Tibial nerve (tissue), 4 donors: ENCODE measurements around the gene HSPB3. TPM values are rescaled to one million over a fixed set of nuclear protein-coding genes. Genes with fewer than 3 reads are reported as not detected.
"Not testable (repeated sequence)": the region's sequence is repeated elsewhere in the genome, so short reads cannot be mapped to it uniquely, and the experiment has no call there.

ENCODE experiments used
- DNase-seq, 2 donors: peaks; one replicate each; pipeline ENCODE4 v3.0.0-alpha.2; 2019; ENCODE audit warnings: low spot score in 2 of 2
- H3K27ac ChIP-seq, 4 donors: fragments of 200-600 bp; sonication (generic) in 3 of 4; one replicate each; pipeline ENCODE4 v1.5.1; 2017 to 2019; ENCODE audit warnings: mild to moderate bottlenecking in 1 of 4
- H3K27me3 ChIP-seq, 2 donors: fragments of 200-600 bp; sonication (generic) in 1 of 2; one replicate each; pipeline versions ENCODE4 v1.5.1 to v1.6.0; 2017 to 2019
- H3K36me3 ChIP-seq, 3 donors: fragments of 200-600 bp; sonication (generic); one replicate each; pipeline ENCODE4 v1.5.1; 2018 to 2019
- H3K4me1 ChIP-seq, 4 donors: fragments of 200-600 bp; sonication (generic) in 3 of 4; one replicate each; pipeline ENCODE4 v1.5.1; 2017 to 2019
- H3K4me3 ChIP-seq, 4 donors: fragments of 200-600 bp; sonication (generic) in 3 of 4; one replicate each; pipeline ENCODE4 v1.5.1; 2017 to 2019; ENCODE audit warnings: mild to moderate bottlenecking in 1 of 4, moderate library complexity in 1 of 4
- H3K9me3 ChIP-seq, 4 donors: fragments of 200-600 bp; sonication (generic) in 3 of 4; one replicate each; pipeline ENCODE4 v1.5.1; 2017 to 2019
- EP300 ChIP-seq, 2 donors: sonication (generic); formaldehyde crosslinking; IDR thresholded peaks; one replicate each; pipeline ENCODE4 v1.6.1; 2017; ENCODE audit warnings: antibody characterized with exemption in 2 of 2, mild to moderate bottlenecking in 1 of 2
- POLR2A ChIP-seq, 2 donors: fragments of 450-650 bp; IDR thresholded peaks; one replicate each; pipeline ENCODE4 v1.6.1; 2017; ENCODE audit warnings: antibody characterized with exemption in 2 of 2, mild to moderate bottlenecking in 2 of 2, moderate library complexity in 2 of 2
- WGBS, 2 donors: methylation state at CpG; one replicate each; pipeline ENCODE4 v1.1.5; 2018; 5-methylcytosine and 5-hydroxymethylcytosine counted together
- total RNA-seq, 4 donors: library from RNA; depleted of rRNA; stranded (reverse); fragments of >200 nt; gene quantifications; one replicate each; pipeline ENCODE4 v1.1.0, GENCODE V29; 2016
- TF ChIP-seq, protein P1 (sequence below), 5 experiments: fragments of 200-600 bp in 3 of 5; fragments of 450-650 bp in 2 of 5; sonication (generic) in 3 of 5; IDR thresholded peaks; one replicate each; pipeline ENCODE4 v1.5.1; 2016 to 2019; ENCODE audit warnings: antibody characterized with exemption in 5 of 5, mild to moderate bottlenecking in 3 of 5, moderate library complexity in 2 of 5

HSPB3 gene
- total RNA-seq, 4 donors from 2014 or later, result 0.66 to 1.7 TPM; not detected in 2

DNA sequence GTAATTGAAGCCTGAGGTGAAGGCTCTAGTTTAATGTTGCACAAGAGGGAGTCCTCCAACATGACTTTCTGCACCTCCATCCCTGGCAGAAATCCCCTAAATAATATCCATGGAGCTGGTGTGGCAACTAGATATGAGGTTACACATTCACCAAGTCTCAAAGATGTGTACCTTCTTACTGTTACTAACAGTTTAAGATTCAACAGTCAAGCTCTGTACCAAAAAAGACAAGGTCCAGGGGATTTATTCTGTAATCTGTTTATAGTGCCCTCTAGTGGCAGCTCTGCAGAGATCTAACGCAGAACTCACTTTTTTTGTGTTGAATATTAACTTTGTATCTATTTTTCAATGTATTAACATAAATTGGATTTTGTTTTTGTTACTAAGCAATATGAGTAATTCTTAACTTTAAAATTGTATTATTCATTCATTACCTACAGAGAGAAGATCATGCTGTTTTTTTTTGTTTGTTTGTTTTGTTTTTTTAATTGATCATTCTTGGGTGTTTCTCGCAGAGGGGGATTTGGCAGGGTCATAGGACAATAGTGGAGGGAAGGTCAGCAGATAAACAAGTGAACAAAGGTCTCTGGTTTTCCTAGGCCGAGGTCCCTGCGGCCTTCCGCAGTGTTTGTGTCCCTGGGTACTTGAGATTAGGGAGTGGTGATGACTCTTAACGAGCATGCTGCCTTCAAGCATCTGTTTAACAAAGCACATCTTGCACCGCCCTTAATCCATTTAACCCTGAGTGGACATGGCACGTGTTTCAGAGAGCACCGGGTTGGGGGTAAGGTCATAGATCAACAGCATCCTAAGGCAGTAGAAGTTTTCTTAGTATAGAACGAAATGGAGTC lies 35.7 kb upstream of the HSPB3 start:
- H3K4me1 ChIP-seq, H3K9me3 ChIP-seq, H3K36me3 ChIP-seq, H3K27me3 ChIP-seq, H3K4me3 ChIP-seq, H3K27ac ChIP-seq: not testable (repeated sequence)
- WGBS, 2 donors, result 45% methylated on average over 10 of the region's 10 CpGs
- peak in 1 of 2 donors; percentile 55 for DNase-seq
- TF ChIP-seq, protein P1, sequence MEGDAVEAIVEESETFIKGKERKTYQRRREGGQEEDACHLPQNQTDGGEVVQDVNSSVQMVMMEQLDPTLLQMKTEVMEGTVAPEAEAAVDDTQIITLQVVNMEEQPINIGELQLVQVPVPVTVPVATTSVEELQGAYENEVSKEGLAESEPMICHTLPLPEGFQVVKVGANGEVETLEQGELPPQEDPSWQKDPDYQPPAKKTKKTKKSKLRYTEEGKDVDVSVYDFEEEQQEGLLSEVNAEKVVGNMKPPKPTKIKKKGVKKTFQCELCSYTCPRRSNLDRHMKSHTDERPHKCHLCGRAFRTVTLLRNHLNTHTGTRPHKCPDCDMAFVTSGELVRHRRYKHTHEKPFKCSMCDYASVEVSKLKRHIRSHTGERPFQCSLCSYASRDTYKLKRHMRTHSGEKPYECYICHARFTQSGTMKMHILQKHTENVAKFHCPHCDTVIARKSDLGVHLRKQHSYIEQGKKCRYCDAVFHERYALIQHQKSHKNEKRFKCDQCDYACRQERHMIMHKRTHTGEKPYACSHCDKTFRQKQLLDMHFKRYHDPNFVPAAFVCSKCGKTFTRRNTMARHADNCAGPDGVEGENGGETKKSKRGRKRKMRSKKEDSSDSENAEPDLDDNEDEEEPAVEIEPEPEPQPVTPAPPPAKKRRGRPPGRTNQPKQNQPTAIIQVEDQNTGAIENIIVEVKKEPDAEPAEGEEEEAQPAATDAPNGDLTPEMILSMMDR (IDR thresholded peaks at IDR 0.05), result peak; percentile 66 to 80 (median 71)

DNA sequence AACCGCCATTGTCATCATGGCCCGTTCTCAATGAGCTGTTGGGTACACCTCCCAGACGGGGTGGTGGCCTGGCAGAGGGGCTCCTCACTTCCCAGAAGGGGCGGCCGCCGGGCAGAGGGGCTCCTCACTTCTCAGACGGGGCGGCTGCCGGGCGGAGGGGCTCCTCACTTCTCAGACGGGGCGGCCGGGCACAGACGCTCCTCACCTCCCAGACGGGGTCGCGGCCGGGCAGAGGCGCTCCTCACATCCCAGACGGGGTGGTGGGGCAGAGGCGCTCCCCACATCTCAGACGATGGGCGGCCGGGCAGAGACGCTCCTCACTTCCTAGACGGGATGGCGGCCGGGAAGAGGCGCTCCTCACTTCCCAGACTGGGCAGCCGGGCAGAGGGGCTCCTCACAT lies 35.0 kb upstream of the HSPB3 start:
- WGBS, 2 donors, result 90 to 92% methylated on average over 8 to 14 of the region's 30 CpGs
- DNase-seq, H3K27me3 ChIP-seq, H3K36me3 ChIP-seq, H3K27ac ChIP-seq, H3K4me3 ChIP-seq, H3K9me3 ChIP-seq, H3K4me1 ChIP-seq: not testable (repeated sequence)

DNA sequence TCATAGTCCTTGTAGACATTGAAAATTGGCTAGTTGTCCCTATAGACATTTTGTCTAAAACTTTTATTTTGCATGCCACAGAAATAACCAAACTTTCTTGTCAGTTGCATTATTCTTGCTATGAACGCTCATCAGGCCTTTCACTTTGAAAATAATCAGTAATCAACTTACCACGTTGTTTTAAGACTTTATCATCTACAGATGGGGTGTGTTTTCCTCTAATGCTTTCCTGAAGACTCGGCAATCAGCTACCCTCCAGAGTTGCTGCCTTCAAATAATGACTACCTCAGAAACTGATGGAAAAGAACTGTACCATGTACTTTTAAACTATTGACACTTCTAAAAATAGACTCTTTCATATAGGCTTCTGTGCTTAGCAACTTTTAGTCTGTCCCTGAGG lies 33.5 kb upstream of the HSPB3 start:
- Histone ChIP-seq H3K27ac (no peak overlapping the region), H3K4me3 (no peak overlapping the region), H3K9me3 (no peaks in the 10 kb centered on the region), H3K27me3 (no peaks in the 10 kb centered on the region), H3K36me3 (no peaks in the 10 kb centered on the region), H3K4me1 (no peaks in the 10 kb centered on the region)
- TF ChIP-seq, protein P1 (IDR thresholded peaks at IDR 0.05), result no peak
- no peak for TF ChIP-seq POLR2A (IDR thresholded peaks at IDR 0.05)
- no peak for TF ChIP-seq EP300 (IDR thresholded peaks at IDR 0.05)
- 56 to 65% methylated on average over 3 of the region's 3 CpGs for WGBS, 2 donors
- no peak for DNase-seq

DNA sequence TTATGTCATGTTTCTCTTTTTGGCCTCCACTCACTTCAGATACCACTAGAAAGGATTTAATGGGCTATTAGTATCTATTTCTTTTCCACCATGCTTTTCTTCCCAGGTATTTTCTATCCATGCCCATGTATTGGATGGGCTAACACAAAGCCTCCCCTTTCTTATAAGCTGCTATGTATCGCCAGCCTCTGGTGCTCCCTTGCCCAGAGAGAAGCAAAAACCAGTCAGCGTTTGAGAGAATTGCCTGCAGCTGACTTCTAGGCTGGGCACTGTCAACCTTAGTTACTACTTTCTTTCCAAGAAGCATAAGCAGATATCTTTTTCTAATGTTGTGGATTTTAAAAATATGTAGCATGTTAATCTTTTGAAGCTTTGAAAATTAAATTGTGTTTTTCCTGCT lies 30.2 kb upstream of the HSPB3 start:
- DNase-seq, result no peak
- Histone ChIP-seq H3K27me3 (no peaks in the 10 kb centered on the region), H3K27ac (no peak overlapping the region), H3K9me3 (no peaks in the 10 kb centered on the region), H3K36me3 (no peaks in the 10 kb centered on the region), H3K4me3 (no peak overlapping the region), H3K4me1 (no peaks in the 10 kb centered on the region)
- WGBS, 2 donors, result 81 to 82% methylated on average over 2 of the region's 2 CpGs
- TF ChIP-seq EP300 (IDR thresholded peaks at IDR 0.05), result no peak
- no peak for TF ChIP-seq POLR2A (IDR thresholded peaks at IDR 0.05)
- TF ChIP-seq, protein P1 (IDR thresholded peaks at IDR 0.05), result no peak

DNA sequence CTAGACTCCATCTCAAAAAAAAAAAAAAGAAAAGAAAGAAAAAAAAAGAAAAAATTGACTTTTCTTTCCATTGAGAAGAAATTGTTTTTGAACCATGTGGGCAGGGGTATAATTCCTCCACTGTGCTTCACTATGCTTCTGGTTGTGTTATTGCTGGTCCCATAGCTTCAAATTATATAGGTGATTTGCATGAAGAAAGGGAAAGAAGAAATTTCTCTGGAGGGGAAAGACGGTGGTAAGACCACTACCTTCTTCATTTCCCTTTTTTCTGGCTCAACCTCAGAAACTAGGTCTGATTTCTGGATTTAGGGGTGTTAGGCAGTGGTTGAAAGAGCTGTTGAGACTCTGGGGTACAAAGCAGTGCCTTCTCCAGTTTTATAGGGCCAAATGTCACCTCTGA lies 29.3 kb upstream of the HSPB3 start:
- TF ChIP-seq, protein P1 (IDR thresholded peaks at IDR 0.05), result no peak
- TF ChIP-seq POLR2A (IDR thresholded peaks at IDR 0.05) (no peak), EP300 (IDR thresholded peaks at IDR 0.05) (no peak)
- H3K4me1 ChIP-seq, result no peaks in the 10 kb centered on the region
- H3K36me3 ChIP-seq, result no peaks in the 10 kb centered on the region
- DNase-seq, result no peak
- H3K27ac ChIP-seq, result no peak overlapping the region
- no peaks in the 10 kb centered on the region for H3K27me3 ChIP-seq
- H3K4me3 ChIP-seq, result no peak overlapping the region
- 76 to 90% methylated on average over 1 of the region's 1 CpG for WGBS, 2 donors
- H3K9me3 ChIP-seq, result no peaks in the 10 kb centered on the region

DNA sequence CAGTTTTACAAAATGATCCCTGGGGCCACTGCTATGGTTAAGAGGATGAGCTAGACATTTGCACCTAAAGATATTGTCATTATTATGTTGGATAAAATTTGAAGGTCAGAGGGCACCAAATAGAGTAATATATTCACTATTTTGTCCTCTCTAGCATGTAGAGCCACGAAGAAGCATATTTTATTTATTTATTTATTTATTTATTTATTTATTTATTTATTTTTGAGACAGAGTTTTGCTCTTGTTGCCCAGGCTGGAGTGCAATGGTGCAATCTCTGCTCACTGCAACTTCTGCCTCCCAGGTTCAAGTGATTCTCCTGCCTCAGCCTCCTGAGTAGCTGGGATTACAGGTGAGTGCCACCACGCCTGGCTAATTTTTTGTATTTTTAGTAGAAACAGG lies 20.8 kb upstream of the HSPB3 start:
- not testable (repeated sequence) for H3K27ac ChIP-seq, H3K4me3 ChIP-seq, DNase-seq, H3K27me3 ChIP-seq, H3K36me3 ChIP-seq, H3K4me1 ChIP-seq, H3K9me3 ChIP-seq
- WGBS, 2 donors, result 86 to 90% methylated on average over 2 of the region's 2 CpGs
